GM23338 (cell line): Measurements from ENCODE around the gene SLC45A2. TPM values are rescaled to one million over a fixed set of nuclear protein-coding genes. Genes with fewer than 3 reads are reported as not detected.

Experiments used
- ATAC-seq: fragments of 200-7000 bp; cut with Tn5 transposase; 3 replicates; pipeline ENCODE4 v1.9.1; 2020
- DNase-seq: peaks from one replicate; pipeline ENCODE4 v3.0.0-alpha.2; 2015; ENCODE audit warnings: low spot score
- H2AFZ ChIP-seq: fragments of 200-600 bp; sonication (generic); 2 replicates; pipeline ENCODE4 v1.8.0; 2016; ENCODE audit warnings: antibody characterized with exemption, mild to moderate bottlenecking, moderate library complexity
- H3F3A ChIP-seq: fragments of 200-600 bp; sonication (generic); replicated peaks from 2 replicates; pipeline ENCODE4 v1.8.0; 2017; ENCODE audit warnings: antibody characterized with exemption, mixed run types, low read depth
- H3K27ac ChIP-seq: fragments of 200-600 bp; sonication (generic); 2 replicates; pipeline ENCODE4 v1.6.1; 2016; ENCODE audit warnings: low read depth
- H3K27me3 ChIP-seq: fragments of 200-600 bp; sonication (generic); 2 replicates; pipeline ENCODE4 v1.8.0; 2016; ENCODE audit warnings: mild to moderate bottlenecking, mixed run types, moderate library complexity; ENCODE audit not compliant: insufficient read depth
- H3K36me3 ChIP-seq: fragments of 200-600 bp; sonication (generic); 2 replicates; pipeline ENCODE4 v1.8.0; 2016; ENCODE audit warnings: mild to moderate bottlenecking; ENCODE audit not compliant: insufficient read depth
- H3K4me1 ChIP-seq: fragments of 200-600 bp; sonication (generic); 2 replicates; pipeline ENCODE4 v1.8.0; 2016; ENCODE audit warnings: mild to moderate bottlenecking, moderate library complexity; ENCODE audit not compliant: insufficient read depth
- H3K4me2 ChIP-seq: fragments of 200-600 bp; sonication (generic); 2 replicates; pipeline ENCODE4 v1.7.1; 2017; ENCODE audit warnings: mixed run types
- H3K4me3 ChIP-seq: fragments of 200-600 bp; sonication (generic); 2 replicates; pipeline ENCODE4 v1.6.1; 2016; ENCODE audit warnings: mixed run types
- H3K79me2 ChIP-seq: fragments of 200-600 bp; sonication (generic); replicated peaks from 2 replicates; pipeline ENCODE4 v1.8.0; 2017; ENCODE audit warnings: mild to moderate bottlenecking; ENCODE audit not compliant: insufficient read depth
- H3K9me2 ChIP-seq: fragments of 200-600 bp; sonication (generic); 2 replicates; pipeline ENCODE4 v1.8.0; 2017; ENCODE audit not compliant: insufficient read depth
- H4K20me1 ChIP-seq: fragments of 200-600 bp; sonication (generic); replicated peaks from 2 replicates; pipeline ENCODE4 v1.8.0; 2017; ENCODE audit warnings: mild to moderate bottlenecking; ENCODE audit not compliant: insufficient read depth
- H3K27ac Mint-ChIP-seq: 2 replicates; pipeline ENCODE4 v1.8.0; 2020; ENCODE audit warnings: inconsistent platforms, mild to moderate bottlenecking, moderate library complexity, mixed read lengths
- H3K27me3 Mint-ChIP-seq: 3 replicates; pipeline ENCODE4 v1.8.0; 2022; ENCODE audit warnings: low read depth, mild to moderate bottlenecking, moderate library complexity, mixed read lengths, inconsistent platforms; ENCODE audit not compliant: insufficient read depth, poor library complexity
- H3K36me3 Mint-ChIP-seq: 3 replicates; pipeline ENCODE4 v1.8.0; 2021; ENCODE audit warnings: low read depth, mild to moderate bottlenecking, inconsistent platforms, moderate library complexity, mixed read lengths
- H3K4me1 Mint-ChIP-seq: 3 replicates; pipeline ENCODE4 v1.8.0; 2020; ENCODE audit warnings: mild to moderate bottlenecking, inconsistent platforms, mixed read lengths
- H3K4me3 Mint-ChIP-seq: 3 replicates; pipeline ENCODE4 v1.8.0; 2021; ENCODE audit warnings: moderate library complexity, mild to moderate bottlenecking, inconsistent platforms, mixed read lengths
- H3K9me3 Mint-ChIP-seq: 3 replicates; pipeline ENCODE4 v1.8.0; 2020; ENCODE audit warnings: moderate library complexity, mild to moderate bottlenecking, inconsistent platforms, mixed read lengths
- CREB1 ChIP-seq: fragments of 250-450 bp; sonication (Bioruptor Pico); IDR thresholded peaks from 2 replicates; pipeline ENCODE4 v1.5.0; 2020; ENCODE audit warnings: low read depth, mild to moderate bottlenecking, moderate library complexity
- EZH2 ChIP-seq: fragments of 200-600 bp; sonication (generic); IDR thresholded peaks from one replicate; pipeline ENCODE4 v1.8.0; 2017; ENCODE audit warnings: antibody characterized with exemption, mild to moderate bottlenecking, low read depth; ENCODE audit not compliant: unreplicated experiment
- EZH2phosphoT487 ChIP-seq: fragments of 200-600 bp; sonication (generic); IDR thresholded peaks from one replicate; pipeline ENCODE4 v1.8.1; 2018; ENCODE audit warnings: antibody characterized with exemption; ENCODE audit not compliant: unreplicated experiment
- JUNB ChIP-seq: IDR thresholded peaks from one replicate; pipeline ENCODE4 v1.6.1; 2016; ENCODE audit warnings: antibody characterized with exemption; ENCODE audit not compliant: unreplicated experiment
- NANOG ChIP-seq: IDR thresholded peaks from 2 replicates; pipeline ENCODE4 v1.6.1; 2016; ENCODE audit warnings: antibody characterized with exemption, borderline replicate concordance
- POLR2AphosphoS5 ChIP-seq: IDR thresholded peaks from 2 replicates; pipeline ENCODE4 v1.6.1; 2016; ENCODE audit warnings: antibody characterized with exemption, low read depth
- STAT1 ChIP-seq: IDR thresholded peaks from one replicate; pipeline ENCODE4 v1.6.1; 2016; ENCODE audit warnings: antibody characterized with exemption; ENCODE audit not compliant: unreplicated experiment
- ZNF114 ChIP-seq: fragments of 250-450 bp; sonication (Bioruptor Pico); IDR thresholded peaks from 2 replicates; pipeline ENCODE4 v1.5.0; 2020; ENCODE audit warnings: mild to moderate bottlenecking, moderate library complexity
- ZNF331 ChIP-seq: fragments of 250-450 bp; sonication (Bioruptor Pico); IDR thresholded peaks from 2 replicates; pipeline ENCODE4 v1.5.0; 2020; ENCODE audit warnings: low read depth, mild to moderate bottlenecking, moderate library complexity
- polyA plus RNA-seq: library from polyadenylated mRNA; unstranded; fragments of >200 nt; fragmentation: Nextera tagmentation; extraction: Ambion mirVana; gene quantifications from 2 replicates; pipeline ENCODE4 v1.2.1, GENCODE V29; 2016
- total RNA-seq: library from RNA; depleted of rRNA; stranded (reverse); fragments of >200 nt; shearing (Covaris generic); gene quantifications from 2 replicates; pipeline ENCODE4 v1.2.3, GENCODE V29; 2014
- TF ChIP-seq, protein P1 (sequence below), 2 experiments: fragments of 200-600 bp in 1 of 2; sonication (generic) in 1 of 2; conservative IDR thresholded peaks; 2 replicates each; pipeline versions ENCODE4 v1.5.1 to v1.6.1; 2016 to 2017; ENCODE audit warnings: antibody characterized with exemption in 2 of 2, low read depth in 2 of 2, mild to moderate bottlenecking in 2 of 2, moderate library complexity in 1 of 2
- TF ChIP-seq, protein P2 (sequence below): fragments of 250-450 bp; sonication (Bioruptor Pico); IDR thresholded peaks from 2 replicates; pipeline ENCODE4 v1.5.0; 2020; ENCODE audit warnings: mild to moderate bottlenecking, moderate library complexity
- TF ChIP-seq, protein P3 (sequence below): IDR thresholded peaks from one replicate; pipeline ENCODE4 v1.6.1; 2018; ENCODE audit warnings: antibody characterized with exemption; ENCODE audit not compliant: unreplicated experiment
- TF ChIP-seq, protein P4 (sequence below): IDR thresholded peaks from 2 replicates; pipeline ENCODE4 v1.6.1; 2016; ENCODE audit warnings: antibody characterized with exemption

The SLC45A2 gene
- total and polyA plus RNA-seq, 2 experiments from 2014 or later = not detected

DNA sequence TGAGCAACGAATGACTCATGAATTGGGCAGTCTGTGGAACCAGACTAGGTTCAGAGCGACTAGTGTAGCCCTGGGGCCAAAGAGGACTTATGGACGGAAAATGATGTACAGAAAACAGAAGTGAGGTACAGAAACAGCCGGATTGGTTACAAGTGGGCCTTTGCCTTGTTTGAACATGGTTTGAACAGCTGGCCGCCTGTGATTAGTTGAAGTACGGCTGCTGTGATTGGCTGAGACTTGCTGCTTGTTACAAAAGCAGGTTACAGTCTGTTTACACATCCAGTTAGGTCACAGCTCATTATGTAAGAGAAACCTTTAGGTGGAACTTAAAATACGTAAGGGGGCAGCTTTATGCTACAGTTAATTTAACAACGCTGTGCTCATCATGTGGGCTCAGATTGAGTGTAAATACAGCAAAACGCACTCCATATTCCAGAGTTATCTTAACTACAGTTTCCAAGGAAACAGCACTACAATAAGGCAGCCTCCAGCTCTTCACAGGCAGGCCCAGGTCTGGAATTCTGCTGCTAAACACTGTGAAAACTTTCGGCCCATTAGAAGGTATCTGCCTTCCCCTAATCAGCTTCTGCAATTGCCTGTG, 16.8 kb upstream of the SLC45A2 start:
- Histone ChIP-seq H4K20me1 (no peaks in the 10 kb centered on the region), H3F3A (no peaks in the 10 kb centered on the region), H2AFZ (no peak overlapping the region), H3K4me2 (no peak overlapping the region), H3K4me3 (no peak overlapping the region), H3K9me2 (no peaks in the 10 kb centered on the region), H3K27ac (no peak overlapping the region), H3K36me3 (0 out of 2 replicates have a peak, but pooled peaks cover 3% of the 10 kb centered on the region), H3K4me1 (peaks cover 7% of the 10 kb centered on the region; the same call in 1 of the 2 replicates), H3K79me2 (no peaks in the 10 kb centered on the region), H3K27me3 (no peaks in the 10 kb centered on the region)
- TF ChIP-seq ZNF114 (CRISPR knock-in tag) (no peak), EZH2phosphoT487 (no peak), POLR2AphosphoS5 (no peak), NANOG (no peak), JUNB (no peak), CREB1 (no peak), ZNF331 (no peak), STAT1 (no peak), EZH2 (no peak)
- TF ChIP-seq, protein P1, sequence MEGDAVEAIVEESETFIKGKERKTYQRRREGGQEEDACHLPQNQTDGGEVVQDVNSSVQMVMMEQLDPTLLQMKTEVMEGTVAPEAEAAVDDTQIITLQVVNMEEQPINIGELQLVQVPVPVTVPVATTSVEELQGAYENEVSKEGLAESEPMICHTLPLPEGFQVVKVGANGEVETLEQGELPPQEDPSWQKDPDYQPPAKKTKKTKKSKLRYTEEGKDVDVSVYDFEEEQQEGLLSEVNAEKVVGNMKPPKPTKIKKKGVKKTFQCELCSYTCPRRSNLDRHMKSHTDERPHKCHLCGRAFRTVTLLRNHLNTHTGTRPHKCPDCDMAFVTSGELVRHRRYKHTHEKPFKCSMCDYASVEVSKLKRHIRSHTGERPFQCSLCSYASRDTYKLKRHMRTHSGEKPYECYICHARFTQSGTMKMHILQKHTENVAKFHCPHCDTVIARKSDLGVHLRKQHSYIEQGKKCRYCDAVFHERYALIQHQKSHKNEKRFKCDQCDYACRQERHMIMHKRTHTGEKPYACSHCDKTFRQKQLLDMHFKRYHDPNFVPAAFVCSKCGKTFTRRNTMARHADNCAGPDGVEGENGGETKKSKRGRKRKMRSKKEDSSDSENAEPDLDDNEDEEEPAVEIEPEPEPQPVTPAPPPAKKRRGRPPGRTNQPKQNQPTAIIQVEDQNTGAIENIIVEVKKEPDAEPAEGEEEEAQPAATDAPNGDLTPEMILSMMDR (conservative IDR thresholded peaks at IDR 0.05; ENCODE audit: low read depth in 2 of 2) = no peak
- TF ChIP-seq, protein P2, sequence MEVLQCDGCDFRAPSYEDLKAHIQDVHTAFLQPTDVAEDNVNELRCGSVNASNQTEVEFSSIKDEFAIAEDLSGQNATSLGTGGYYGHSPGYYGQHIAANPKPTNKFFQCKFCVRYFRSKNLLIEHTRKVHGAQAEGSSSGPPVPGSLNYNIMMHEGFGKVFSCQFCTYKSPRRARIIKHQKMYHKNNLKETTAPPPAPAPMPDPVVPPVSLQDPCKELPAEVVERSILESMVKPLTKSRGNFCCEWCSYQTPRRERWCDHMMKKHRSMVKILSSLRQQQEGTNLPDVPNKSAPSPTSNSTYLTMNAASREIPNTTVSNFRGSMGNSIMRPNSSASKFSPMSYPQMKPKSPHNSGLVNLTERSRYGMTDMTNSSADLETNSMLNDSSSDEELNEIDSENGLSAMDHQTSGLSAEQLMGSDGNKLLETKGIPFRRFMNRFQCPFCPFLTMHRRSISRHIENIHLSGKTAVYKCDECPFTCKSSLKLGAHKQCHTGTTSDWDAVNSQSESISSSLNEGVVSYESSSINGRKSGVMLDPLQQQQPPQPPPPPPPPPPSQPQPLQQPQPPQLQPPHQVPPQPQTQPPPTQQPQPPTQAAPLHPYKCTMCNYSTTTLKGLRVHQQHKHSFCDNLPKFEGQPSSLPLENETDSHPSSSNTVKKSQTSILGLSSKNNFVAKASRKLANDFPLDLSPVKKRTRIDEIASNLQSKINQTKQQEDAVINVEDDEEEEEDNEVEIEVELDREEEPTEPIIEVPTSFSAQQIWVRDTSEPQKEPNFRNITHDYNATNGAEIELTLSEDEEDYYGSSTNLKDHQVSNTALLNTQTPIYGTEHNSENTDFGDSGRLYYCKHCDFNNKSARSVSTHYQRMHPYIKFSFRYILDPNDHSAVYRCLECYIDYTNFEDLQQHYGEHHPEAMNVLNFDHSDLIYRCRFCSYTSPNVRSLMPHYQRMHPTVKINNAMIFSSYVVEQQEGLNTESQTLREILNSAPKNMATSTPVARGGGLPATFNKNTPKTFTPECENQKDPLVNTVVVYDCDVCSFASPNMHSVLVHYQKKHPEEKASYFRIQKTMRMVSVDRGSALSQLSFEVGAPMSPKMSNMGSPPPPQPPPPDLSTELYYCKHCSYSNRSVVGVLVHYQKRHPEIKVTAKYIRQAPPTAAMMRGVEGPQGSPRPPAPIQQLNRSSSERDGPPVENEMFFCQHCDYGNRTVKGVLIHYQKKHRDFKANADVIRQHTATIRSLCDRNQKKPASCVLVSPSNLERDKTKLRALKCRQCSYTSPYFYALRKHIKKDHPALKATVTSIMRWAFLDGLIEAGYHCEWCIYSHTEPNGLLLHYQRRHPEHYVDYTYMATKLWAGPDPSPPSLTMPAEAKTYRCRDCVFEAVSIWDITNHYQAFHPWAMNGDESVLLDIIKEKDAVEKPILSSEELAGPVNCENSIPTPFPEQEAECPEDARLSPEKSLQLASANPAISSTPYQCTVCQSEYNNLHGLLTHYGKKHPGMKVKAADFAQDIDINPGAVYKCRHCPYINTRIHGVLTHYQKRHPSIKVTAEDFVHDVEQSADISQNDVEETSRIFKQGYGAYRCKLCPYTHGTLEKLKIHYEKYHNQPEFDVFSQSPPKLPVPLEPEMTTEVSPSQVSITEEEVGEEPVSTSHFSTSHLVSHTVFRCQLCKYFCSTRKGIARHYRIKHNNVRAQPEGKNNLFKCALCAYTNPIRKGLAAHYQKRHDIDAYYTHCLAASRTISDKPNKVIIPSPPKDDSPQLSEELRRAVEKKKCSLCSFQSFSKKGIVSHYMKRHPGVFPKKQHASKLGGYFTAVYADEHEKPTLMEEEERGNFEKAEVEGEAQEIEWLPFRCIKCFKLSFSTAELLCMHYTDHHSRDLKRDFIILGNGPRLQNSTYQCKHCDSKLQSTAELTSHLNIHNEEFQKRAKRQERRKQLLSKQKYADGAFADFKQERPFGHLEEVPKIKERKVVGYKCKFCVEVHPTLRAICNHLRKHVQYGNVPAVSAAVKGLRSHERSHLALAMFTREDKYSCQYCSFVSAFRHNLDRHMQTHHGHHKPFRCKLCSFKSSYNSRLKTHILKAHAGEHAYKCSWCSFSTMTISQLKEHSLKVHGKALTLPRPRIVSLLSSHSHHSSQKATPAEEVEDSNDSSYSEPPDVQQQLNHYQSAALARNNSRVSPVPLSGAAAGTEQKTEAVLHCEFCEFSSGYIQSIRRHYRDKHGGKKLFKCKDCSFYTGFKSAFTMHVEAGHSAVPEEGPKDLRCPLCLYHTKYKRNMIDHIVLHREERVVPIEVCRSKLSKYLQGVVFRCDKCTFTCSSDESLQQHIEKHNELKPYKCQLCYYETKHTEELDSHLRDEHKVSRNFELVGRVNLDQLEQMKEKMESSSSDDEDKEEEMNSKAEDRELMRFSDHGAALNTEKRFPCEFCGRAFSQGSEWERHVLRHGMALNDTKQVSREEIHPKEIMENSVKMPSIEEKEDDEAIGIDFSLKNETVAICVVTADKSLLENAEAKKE = no peak
- TF ChIP-seq, protein P3, sequence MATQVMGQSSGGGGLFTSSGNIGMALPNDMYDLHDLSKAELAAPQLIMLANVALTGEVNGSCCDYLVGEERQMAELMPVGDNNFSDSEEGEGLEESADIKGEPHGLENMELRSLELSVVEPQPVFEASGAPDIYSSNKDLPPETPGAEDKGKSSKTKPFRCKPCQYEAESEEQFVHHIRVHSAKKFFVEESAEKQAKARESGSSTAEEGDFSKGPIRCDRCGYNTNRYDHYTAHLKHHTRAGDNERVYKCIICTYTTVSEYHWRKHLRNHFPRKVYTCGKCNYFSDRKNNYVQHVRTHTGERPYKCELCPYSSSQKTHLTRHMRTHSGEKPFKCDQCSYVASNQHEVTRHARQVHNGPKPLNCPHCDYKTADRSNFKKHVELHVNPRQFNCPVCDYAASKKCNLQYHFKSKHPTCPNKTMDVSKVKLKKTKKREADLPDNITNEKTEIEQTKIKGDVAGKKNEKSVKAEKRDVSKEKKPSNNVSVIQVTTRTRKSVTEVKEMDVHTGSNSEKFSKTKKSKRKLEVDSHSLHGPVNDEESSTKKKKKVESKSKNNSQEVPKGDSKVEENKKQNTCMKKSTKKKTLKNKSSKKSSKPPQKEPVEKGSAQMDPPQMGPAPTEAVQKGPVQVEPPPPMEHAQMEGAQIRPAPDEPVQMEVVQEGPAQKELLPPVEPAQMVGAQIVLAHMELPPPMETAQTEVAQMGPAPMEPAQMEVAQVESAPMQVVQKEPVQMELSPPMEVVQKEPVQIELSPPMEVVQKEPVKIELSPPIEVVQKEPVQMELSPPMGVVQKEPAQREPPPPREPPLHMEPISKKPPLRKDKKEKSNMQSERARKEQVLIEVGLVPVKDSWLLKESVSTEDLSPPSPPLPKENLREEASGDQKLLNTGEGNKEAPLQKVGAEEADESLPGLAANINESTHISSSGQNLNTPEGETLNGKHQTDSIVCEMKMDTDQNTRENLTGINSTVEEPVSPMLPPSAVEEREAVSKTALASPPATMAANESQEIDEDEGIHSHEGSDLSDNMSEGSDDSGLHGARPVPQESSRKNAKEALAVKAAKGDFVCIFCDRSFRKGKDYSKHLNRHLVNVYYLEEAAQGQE = no peak
- TF ChIP-seq, protein P4, sequence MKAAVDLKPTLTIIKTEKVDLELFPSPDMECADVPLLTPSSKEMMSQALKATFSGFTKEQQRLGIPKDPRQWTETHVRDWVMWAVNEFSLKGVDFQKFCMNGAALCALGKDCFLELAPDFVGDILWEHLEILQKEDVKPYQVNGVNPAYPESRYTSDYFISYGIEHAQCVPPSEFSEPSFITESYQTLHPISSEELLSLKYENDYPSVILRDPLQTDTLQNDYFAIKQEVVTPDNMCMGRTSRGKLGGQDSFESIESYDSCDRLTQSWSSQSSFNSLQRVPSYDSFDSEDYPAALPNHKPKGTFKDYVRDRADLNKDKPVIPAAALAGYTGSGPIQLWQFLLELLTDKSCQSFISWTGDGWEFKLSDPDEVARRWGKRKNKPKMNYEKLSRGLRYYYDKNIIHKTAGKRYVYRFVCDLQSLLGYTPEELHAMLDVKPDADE = no peak
- peaks cover 15% of the 10 kb centered on the region for H3K4me1 Mint-ChIP-seq
- DNase-seq (no peak), ATAC-seq (no peak)
- no peaks in the 10 kb centered on the region for H3K27me3 Mint-ChIP-seq
- H3K4me3 Mint-ChIP-seq = no peak overlapping the region
- peak overlapping the region; percentile 85; the same call in 1 of the 2 replicates for H3K27ac Mint-ChIP-seq
- H3K36me3 Mint-ChIP-seq = peaks cover 17% of the 10 kb centered on the region
- no peaks in the 10 kb centered on the region for H3K9me3 Mint-ChIP-seq
